Stimulated activated CD8-positive, alpha-beta memory T cell treated with anti-CD3 and anti-CD28 coated beads, Interleukin-7, amount 100 ng/mL, for 24 hours (primary cell): ENCODE data around the gene GRHL3.

Experiments
- DNase-seq: peaks from one replicate; pipeline ENCODE4 v3.0.0-alpha.2; 2020; ENCODE audit warnings: low read depth

Gene GRHL3

DNA sequence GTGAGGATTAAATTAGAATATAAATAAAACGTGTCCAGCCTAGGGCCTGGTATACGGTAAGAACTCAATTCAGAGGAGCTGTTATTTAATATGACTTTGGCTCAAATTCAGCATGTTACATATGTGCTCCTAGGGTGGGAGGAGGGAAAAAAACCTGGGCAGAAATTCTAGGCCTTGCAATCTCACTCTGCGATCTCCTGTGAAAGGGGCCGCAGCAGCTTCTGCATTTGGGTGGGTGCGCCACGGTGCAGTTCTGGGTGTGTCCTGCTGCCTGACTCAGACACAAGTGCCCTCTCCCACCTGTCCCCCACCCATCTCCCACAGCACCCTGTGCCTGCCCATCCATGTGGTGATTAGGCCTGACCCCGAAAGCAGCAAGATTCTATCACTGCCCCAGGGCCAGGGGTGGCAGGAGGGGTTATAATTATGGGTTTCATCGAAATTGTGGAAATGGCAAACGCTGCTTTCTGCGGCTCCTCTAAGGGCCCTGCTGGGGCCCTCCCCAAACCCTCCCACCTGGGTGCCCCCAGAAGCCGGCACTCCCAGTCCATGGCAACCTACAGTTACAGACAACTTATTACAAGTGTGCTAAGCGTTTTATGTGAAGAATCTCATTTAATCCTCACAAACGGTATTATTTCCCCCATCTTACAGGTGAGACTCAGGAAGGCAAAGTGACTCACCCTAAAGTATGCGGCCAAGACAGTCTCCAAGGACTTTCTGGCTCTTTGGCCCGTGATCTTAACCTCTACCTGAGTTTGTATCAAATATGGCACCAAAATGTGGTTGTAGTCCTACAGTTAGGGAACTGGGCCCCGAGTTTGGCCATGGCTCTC is 25.5 kb upstream of the GRHL3 start:
- no peak for DNase-seq

DNA sequence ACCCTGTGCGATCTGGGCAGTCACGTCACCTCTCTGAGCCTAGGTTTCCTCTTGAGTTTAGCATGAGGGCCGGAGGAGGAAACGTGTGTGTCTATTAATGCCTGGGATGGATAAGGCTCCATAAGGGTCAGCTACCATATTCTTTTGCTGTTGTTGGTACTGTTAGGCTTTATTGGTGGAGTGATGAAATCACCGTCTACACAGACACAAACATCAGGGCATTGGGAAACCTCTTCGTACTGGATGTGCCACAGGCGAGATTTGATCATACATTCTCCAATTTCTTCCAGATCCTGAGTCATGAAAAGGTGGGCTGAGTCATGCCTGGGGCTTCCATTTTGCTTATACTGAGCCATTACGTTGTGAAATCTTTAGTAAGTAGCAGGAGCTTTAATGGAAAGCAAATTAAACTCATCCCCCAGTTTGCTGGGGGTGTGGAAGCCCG is 24.9 kb upstream of the GRHL3 start:
- DNase-seq, result no peak

DNA sequence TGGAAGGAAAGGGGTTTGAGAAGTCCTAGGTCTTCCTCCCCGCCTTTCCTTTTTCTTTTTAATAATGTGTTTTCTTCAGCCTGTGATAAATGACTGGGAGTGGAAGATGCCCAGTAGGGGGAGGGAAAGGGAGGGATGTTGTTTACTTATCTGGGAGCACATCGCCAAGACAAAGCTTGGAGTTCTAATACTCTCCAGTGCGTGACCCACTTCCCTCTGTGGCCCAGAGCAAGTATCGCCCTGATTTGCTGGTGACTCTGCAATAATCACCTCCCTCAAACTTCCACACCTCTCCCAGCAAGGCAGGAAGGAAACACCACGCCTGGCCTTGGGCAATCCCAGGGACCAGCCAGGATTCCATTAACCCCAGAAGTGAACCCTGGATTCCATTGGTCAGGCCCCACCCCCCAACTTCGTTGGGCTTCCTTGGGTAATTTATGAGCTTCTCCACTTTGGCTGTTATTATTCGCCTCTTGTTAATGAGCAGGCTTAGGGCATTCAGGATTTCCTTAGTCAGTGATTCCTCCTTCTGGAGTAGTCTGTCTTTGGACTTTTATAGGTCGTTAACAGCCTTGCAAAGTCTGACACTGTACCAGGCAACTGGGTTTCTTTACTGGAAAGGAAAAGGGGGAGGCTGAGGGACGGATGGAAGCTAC is 24.3 kb upstream of the GRHL3 start:
- no peak for DNase-seq

DNA sequence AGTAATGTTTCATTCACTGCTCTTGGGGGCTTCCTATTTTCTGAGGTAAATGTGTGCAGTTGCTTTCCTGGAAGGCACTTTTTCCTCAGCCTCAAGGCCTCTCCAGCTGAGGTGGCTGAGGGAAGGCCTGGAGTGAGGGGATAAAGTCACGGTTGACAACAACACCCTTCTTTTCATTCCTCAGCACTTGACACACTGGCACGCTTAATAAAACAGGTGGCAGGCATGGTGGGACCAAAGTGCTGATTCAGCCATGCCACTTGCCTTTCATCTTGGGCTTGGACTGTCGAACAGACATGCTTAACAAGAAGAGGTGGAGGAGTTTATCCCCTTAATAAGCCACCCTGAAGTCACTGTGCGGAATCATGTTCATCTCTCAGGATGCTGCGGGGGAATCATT is 23.6 kb upstream of the GRHL3 start:
- no peak for DNase-seq

DNA sequence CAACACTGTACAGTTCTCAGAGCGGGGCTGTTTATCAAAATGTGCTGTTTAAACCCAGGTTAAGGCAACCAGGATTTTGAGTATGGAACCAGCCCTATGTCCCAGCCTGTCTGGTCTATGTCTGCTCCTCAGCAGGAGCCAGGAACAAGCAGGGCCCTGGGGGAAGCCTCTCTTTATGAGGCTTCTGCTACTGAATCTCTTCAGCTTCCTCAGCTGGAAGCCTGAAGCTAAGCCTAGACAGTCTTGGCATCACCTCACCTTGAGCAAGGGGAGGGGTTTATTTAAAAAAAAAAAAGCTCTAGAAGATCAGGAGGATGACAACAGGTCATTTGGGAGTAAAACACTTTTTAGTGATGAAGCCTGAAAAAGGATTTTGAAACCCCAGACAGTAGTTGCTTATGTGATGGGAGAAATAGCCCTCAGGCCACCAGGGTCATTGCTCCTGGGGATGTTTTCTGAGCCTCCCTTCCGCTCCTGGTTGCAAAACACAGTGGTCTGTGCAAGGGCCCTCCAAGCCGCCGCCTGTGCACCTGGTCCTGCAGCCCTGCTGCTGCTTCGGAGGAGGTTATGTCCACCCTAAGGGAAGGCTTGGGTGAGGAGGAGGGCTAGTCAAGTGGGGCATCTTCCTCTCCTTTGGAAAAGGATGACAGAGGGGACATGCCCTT is 21.8 kb upstream of the GRHL3 start:
- no peak for DNase-seq

DNA sequence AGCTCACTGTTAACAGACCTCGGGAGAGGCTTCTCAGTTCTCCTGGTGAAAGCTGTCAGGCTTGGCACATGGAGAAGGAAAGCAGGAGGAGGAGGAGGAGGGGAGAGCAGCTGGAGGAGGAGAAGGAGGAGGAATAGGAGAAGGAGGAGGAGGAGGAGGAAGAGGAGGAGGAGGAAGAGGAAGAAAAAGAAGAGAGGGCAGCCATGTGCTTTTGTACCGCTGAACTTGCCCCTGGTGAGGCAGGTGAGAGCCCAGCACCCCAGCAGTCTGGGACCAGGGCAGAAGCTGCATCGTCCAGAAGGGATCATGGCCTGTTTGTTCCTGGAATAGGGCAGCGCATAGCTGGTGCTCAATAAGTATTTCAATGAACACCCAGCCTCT is 21.3 kb upstream of the GRHL3 start:
- DNase-seq, result no peak

DNA sequence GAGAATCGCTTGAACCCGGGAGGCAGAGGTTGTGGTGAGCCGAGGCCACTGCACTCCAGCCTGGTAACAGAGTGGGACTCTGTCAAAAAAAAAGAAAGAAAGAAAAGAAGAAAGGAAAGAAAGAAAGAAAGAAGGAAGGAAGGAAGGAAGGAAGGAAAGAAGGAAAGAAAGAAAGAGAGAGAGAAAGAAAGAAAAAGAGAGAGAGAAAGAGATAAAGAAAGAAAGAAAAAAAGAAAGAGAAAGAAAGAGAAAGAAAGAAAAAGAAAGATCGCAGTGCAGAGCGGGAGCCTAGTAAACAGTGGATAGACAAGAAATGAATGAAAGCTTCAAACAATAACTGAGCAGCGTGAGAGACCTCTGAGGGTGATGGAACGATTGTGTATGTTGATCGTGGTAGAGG is 20.6 kb upstream of the GRHL3 start:
- DNase-seq, result no peak

DNA sequence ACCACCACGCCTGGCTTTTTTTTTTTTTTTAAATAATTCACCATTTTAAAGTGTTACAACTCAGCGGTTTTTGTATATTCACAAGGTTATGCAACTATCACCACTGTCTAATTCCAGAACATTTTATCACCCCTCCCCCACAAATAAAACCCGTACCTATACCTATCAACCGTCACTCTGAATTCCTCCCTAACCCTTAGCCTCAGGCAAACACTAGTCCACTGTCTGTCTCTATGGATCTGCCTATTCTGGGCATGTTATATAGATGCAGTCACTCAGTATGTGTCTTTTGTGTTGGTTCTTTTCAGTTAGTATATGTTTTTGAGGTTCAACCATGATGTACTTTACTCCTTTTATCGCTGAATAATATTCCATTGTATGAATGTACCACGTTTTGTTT is 19.3 kb upstream of the GRHL3 start:
- DNase-seq, result no peak

DNA sequence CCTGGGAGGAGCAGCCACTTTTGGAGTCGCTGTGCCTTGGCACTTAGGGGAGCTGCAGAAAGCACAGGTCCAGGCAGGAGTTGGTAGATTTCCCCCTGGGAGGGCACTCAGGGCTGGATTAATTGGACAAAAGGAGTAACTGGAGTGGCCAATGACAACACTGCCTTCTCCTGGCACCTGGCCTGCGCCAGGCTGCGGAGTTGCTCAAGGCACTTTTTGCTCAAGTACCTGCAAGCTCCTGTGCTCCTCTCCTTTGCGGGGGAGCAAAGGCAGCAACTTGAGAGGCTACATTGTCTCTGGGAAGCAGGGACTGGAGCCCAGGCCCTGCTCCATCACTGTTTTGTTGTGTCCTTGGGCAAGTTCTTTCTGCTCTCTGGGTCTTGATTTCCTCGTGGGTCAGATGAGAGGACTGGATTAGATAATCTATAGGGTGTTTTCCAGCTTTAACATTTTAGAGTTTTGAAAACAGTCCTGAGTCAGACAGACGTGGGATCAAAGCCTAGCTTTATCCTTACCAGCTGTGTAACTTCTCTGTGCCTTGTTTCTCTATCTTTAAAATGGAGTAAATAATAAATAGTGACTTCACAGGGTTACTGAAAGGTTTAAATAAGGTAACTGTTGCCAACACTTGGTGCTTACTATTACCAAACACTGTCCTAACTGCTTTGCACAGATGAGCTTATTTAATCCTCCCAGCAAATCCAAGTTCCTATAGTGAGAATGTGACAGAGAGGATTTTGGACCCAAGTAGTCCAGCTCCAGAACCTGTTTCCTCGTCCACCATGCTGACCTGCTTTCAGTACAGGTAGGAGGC is 18.0 kb upstream of the GRHL3 start:
- DNase-seq, result no peak

DNA sequence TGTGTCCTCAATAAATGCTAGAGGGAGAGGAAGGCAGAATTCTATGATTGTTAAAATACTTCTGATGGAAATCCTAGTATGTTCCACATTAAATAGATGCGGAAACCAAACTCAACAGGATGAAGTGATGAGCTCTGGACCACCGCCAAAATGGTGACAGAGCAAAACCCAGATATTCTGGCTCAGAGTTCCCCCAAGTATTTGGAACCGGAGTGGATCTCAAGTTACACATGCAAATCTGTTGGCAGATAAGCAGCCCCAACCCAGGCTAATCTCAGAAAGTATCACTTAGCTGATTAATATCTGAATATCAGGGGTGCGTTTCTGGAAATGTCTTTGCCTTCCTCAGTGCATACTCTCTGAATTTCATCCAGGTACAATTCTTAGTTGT is 17.4 kb upstream of the GRHL3 start:
- no peak for DNase-seq

DNA sequence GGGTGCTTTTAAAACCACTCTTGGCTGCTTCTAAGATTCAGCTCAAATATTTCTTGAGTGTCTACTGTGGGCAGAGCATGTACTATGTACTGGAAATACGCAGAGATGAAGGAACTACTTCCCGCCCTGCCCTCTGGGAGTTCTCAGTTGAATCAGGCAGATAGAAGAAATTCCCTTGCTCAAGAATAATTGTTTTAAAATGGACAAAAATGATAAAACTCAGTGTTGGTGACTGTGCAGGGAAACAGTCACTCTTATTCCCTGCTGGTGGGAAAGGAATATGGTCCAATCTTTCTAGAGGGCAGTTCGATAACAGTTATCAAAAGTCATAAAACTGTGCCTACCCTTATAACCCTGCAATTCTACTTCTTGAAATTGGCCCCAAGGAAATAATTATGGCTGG is 16.9 kb upstream of the GRHL3 start:
- no peak for DNase-seq

DNA sequence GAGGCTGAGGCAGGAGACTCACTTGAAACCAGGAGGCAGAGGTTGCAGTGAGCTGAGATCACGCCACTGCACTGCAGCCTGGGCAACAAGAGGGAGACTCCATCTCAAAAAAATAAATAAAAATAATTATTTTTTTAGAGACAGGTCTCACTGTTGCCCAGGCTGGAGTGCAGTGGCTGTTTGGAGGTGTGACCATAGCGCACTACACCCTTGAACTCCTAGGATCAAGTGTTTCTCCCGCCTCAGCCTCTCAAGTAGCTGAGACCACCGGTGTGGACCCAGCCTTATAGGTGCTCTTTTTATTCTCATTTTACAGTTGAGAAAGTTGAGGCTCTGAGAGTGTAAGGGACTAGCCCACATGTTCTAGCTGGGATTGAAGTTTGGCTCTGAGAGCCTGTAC is 15.6 kb upstream of the GRHL3 start:
- no peak for DNase-seq

DNA sequence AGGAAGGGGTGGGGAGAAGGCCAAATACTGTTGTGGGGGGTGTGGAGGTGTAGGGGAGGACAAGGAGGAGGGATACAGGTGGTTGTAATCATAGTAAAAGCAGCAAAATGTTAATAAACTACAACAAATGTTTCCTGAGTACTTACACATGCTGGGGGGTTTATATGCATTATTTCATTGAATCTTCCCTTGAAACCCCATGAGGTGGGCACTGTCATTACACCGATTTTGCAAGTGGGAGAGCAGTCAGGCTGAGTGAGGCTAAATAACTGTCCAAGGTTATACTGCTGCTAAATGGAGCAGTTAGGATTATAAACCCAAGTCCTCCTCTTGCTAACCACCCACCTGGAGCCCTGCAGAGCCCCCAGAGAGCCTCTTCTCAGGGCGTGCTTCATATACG is 14.4 kb upstream of the GRHL3 start:
- no peak for DNase-seq

DNA sequence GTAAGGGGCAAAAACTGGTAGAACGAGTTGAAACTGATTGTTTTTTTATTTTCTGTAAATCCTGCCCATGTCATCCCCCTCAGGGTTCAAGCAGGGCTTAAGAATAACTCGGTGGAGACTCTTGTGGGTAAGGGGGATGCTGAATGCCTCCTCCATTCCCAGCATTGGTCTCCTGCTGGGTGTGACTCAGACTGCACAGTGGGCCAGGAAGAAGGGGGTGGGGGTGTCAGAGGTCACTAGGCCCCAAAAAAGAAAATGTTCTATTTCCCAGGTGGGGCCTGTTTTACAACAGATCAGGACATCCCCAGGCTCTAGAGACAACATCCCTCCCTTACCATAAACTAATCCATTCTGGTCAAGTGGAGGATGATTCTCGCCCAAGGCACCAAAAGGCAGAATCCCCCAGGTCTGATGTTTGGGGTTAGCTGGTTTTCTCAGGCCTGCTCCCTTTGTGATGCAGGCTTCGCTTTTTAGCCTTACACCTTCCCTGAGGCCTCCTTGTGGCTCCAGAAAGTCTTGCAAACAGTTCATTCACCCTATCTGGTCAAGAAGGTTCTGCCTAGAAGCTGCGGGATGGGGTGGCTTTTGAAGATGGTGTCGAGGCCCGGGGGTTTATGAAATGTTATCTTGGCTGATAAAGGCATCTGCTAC is 10.7 kb upstream of the GRHL3 start:
- no peak for DNase-seq

DNA sequence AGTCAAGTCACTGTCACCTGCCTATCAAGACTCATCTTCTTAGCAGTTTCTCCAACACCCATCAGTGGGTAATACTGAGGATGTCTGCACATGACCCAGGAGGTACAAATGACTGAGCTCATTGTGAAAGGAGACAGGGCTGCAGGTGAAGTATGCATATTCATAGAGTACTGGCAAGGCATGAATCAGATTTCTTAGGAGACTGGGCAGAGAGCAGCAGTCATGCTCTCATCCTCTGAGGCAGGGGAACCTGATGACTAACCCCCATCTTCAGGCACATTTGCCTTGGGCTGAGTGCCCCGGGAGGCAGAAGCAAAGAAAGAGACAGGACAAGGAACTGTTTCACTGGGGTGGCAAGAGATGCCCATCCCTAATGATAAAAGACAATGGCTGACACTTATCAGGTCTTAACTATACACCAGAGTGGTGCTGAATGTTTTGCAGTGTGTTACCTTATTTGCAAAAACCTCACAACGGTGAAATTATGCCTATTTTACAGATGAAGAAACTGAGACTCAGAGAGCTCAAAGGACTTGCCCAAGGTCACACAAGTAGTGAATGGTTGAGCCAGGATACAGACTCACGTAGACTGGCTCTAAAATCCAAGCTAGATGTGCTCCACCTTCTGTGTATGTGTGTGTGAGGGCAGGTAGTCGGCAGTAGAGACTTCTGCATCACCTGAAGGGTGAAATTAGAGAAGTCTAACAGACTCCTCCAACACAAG is 9.2 kb upstream of the GRHL3 start:
- no peak for DNase-seq

DNA sequence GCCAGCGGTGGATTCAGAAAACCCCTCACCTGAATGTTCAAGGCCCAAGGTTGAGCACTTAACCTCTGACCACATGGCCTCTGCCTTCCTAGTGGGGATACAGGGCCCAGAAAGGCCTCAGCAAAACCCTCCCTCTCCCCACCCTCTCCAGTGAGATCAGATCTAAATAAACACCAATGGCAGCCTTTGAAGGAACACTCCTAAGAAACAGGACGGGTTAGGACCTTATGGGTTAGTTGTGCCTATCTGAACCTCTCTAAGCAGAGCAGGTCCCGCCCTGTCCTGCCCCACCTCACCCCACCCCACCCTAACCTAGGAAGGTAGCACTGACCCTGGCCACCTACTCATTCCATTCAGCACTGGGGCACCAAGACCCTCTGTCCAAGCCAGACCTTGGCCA is 7.9 kb upstream of the GRHL3 start:
- DNase-seq, result no peak

DNA sequence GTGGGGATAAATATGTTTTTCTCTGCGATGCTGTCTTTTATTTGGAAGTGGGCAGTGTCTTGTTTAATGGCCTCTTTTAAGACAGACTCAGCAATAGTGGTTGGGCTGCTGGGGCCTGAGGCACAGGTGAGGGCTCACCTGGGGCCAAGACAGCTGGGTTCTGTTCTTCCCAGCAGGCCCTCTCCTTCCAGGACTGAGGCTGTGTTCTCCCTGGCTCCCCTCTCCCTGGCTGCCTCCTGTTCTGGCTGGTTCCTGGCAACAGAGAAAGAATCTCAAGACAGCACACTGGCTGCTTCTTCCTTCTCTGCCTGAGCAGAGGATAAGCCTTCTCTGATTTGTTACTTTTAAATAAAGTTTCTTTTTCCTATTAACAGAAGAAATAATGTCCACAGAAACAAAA is 7.4 kb upstream of the GRHL3 start:
- DNase-seq, result no peak

DNA sequence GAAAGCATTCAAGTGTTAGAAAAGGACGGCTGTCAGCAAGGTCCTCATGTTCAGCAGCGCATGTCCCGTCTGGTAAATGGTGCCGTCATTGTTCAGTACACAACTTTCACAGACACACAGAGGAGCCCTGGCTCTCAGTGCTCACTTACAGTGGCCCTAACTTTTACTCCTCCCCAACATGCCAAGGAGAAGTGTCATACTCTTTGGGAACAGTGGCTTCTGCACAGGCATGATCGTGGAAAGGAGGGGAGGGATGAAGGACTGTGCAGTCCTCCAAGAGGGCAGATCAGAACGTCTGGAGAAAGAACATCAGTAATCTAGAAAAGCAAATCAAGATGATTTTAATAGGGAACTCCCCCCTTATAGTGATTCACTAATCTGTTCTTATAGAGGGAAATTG is 3.8 kb upstream of the GRHL3 start:
- DNase-seq, result no peak

DNA sequence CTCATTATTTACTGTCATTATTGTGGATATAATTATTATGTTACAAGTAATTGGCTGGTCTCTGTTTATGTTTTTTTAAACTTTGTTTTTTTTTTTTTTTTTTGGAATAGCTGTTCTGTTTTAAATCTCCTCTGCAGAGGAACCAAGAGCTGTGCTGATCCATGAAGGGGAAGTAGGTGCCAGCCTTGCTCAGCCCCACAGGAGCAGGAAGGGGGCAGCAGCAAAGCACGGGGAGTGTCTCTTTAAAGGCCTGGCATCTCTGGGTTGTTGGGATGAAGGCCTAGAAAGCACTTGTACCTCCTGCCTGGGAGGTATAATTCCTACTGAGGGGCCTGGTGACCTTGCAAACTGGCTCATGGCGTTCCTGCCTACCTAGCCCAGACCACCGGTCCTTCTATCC is 2.5 kb upstream of the GRHL3 start:
- no peak for DNase-seq

DNA sequence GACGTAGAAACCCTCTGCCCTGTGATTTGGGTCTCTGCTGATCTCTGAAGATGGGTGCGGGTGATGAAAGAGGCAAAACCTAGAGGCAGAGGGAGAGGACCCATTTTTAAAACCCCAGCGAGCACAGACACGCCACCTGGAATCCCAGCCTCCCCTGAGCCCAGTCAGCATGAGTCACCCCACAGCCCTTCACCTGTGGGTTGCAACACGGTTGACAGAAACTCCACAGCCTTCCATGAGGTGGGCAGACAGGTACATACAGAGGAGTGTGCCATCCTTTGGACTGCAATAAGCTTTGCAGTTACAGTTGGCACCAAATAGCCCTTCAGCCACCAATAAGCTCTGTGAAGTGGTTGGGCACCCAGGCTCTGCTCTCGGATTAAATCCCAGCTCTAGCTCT is 2.1 kb upstream of the GRHL3 start:
- DNase-seq, result no peak

DNA sequence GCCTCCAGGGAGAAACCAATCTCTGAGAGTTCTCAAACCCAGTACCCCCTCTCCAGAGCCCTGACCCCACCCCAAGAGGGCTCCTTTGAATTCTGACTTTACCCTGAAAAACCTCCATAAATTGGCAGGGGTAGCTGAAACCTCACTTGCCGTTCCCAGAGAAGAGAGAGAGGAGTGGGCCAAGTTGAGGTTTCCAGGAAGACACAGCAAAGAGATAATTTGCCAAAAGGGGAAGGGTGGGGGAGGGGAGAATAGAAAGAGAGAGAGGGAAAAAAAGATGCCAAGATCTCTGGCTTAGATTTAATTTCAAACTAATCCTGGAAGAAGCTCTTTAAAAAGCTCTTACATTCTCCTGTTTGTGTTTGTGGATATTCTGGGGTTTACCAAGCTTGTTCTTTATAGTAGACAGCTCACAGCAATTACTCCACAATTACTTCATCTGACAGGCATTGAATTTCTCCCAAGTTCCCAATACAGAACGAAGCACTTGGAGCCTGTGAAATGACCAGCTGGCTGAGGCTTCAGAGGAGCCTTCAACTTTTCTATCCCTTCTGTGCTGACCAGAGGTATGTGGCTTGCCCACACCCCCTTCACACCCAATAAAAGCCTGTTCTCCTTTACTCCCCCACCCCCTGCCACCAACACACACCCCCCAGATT is 1.1 kb upstream of the GRHL3 start:
- no peak for DNase-seq
